ENCODE measurements around the gene PALS2.

The PALS2 gene

GRCh38 chr7:24591152-24591551 lies 17.9 kb downstream of the PALS2 start:
- no peaks in the 10 kb centered on the region for H3K9me3 Mint-ChIP-seq
- peaks cover 12% of the 10 kb centered on the region for H3K36me3 Mint-ChIP-seq (ENCODE audit: low read depth)
- H3K4me3 Mint-ChIP-seq: no peak overlapping the region
- no peak overlapping the region for H3K27ac Mint-ChIP-seq
- no peaks in the 10 kb centered on the region for H3K27me3 Mint-ChIP-seq (ENCODE audit: low read depth, poor library complexity)
- DNase-seq: no peak
- TF ChIP-seq, protein P1, sequence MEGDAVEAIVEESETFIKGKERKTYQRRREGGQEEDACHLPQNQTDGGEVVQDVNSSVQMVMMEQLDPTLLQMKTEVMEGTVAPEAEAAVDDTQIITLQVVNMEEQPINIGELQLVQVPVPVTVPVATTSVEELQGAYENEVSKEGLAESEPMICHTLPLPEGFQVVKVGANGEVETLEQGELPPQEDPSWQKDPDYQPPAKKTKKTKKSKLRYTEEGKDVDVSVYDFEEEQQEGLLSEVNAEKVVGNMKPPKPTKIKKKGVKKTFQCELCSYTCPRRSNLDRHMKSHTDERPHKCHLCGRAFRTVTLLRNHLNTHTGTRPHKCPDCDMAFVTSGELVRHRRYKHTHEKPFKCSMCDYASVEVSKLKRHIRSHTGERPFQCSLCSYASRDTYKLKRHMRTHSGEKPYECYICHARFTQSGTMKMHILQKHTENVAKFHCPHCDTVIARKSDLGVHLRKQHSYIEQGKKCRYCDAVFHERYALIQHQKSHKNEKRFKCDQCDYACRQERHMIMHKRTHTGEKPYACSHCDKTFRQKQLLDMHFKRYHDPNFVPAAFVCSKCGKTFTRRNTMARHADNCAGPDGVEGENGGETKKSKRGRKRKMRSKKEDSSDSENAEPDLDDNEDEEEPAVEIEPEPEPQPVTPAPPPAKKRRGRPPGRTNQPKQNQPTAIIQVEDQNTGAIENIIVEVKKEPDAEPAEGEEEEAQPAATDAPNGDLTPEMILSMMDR (IDR thresholded peaks at IDR 0.05): no peak
- H3K4me1 Mint-ChIP-seq: peaks cover 4% of the 10 kb centered on the region

- no peaks in the 10 kb centered on the region for H3K27me3 Mint-ChIP-seq (ENCODE audit: low read depth, poor library complexity)
- no peaks in the 10 kb centered on the region for H3K9me3 Mint-ChIP-seq
- TF ChIP-seq, protein P1 (IDR thresholded peaks at IDR 0.05): no peak
- H3K27ac Mint-ChIP-seq: no peak overlapping the region
- H3K36me3 Mint-ChIP-seq (ENCODE audit: low read depth): peaks cover 18% of the 10 kb centered on the region
- H3K4me3 Mint-ChIP-seq: no peak overlapping the region
- no peak for DNase-seq
- H3K4me1 Mint-ChIP-seq: no peaks in the 10 kb centered on the region
These were observed 22.6 kb downstream of the PALS2 start for GRCh38 chr7:24595671-24596418.

- peaks cover 11% of the 10 kb centered on the region for H3K9me3 Mint-ChIP-seq
- no peak overlapping the region for H3K4me3 Mint-ChIP-seq
- H3K27me3 Mint-ChIP-seq (ENCODE audit: low read depth, poor library complexity): no peaks in the 10 kb centered on the region
- peaks cover 28% of the 10 kb centered on the region for H3K36me3 Mint-ChIP-seq (ENCODE audit: low read depth)
- DNase-seq: no peak
- H3K27ac Mint-ChIP-seq: no peak overlapping the region
- TF ChIP-seq, protein P1 (IDR thresholded peaks at IDR 0.05): no peak
- H3K4me1 Mint-ChIP-seq: no peaks in the 10 kb centered on the region
These were observed 23.8 kb downstream of the PALS2 start for GRCh38 chr7:24597014-24597413.

DNA sequence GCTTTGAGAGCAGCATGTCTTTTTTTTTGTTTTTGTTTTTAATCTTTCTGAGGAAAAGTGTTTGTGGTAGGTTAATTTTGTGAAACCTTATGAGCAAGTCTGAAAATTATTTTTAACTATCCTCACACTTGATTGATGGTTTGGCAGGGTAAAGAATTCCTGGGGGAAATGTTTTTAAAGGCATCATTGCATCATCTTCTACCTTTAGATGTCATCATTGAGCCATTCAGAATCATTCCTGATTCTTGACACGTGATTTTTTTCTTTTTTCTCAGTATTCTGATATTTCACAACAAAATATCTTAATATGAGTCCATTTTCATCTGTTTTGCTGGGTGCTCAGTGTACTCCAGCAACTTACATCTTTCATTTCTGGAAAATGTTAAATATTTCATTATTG lies 28.3 kb downstream of the PALS2 start:
- TF ChIP-seq, protein P1 (IDR thresholded peaks at IDR 0.05): no peak
- Mint-ChIP-seq H3K27me3 (ENCODE audit: low read depth, poor library complexity) (no peaks in the 10 kb centered on the region), H3K4me3 (no peak overlapping the region), H3K36me3 (ENCODE audit: low read depth) (peaks cover 32% of the 10 kb centered on the region), H3K9me3 (peaks cover 25% of the 10 kb centered on the region), H3K27ac (no peak overlapping the region), H3K4me1 (no peaks in the 10 kb centered on the region)
- no peak for DNase-seq

DNA sequence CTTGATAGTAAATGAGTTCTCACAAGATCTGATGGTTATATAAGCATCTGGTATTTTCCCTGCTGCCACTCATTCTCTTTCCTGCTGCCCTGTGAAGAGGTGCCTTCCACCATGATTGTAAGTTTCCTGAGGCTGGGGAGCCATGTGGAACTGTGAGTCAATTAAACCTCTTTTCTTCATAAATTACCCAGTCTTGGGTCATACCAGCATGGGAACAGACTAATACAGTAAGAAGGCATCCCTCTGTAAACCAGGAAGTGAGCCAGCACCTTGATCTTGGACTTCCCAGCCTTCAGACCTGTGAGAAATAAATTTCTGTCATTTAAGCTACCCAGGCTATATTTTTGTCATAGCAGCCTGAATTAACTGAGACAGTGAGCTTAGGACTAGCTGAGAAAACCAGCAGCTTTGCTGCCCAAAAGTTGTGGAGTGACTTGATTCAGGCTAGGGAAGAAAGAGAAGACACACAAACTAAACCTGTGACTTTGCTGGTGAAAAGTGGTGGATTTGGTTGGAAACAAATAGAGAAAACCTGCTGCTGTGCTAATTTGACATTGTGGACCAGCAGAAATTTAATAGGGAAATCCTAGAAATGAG lies 29.7 kb downstream of the PALS2 start:
- TF ChIP-seq, protein P1 (IDR thresholded peaks at IDR 0.05): no peak
- no peaks in the 10 kb centered on the region for H3K4me1 Mint-ChIP-seq
- H3K9me3 Mint-ChIP-seq: peaks cover 25% of the 10 kb centered on the region
- H3K36me3 Mint-ChIP-seq (ENCODE audit: low read depth): peaks cover 32% of the 10 kb centered on the region
- H3K4me3 Mint-ChIP-seq: no peak overlapping the region
- no peak for DNase-seq
- H3K27me3 Mint-ChIP-seq (ENCODE audit: low read depth, poor library complexity): no peaks in the 10 kb centered on the region
- H3K27ac Mint-ChIP-seq: no peak overlapping the region

GRCh38 chr7:24604630-24605029 lies 31.4 kb downstream of the PALS2 start:
- no peak overlapping the region for H3K27ac Mint-ChIP-seq

More at GRCh38 chr7:24604630-24605029, 31.4 kb downstream of the PALS2 start:
- Mint-ChIP-seq H3K36me3 (ENCODE audit: low read depth) (peaks cover 32% of the 10 kb centered on the region), H3K4me3 (no peak overlapping the region), H3K9me3 (peaks cover 25% of the 10 kb centered on the region), H3K27me3 (ENCODE audit: low read depth, poor library complexity) (no peaks in the 10 kb centered on the region), H3K4me1 (peaks cover 9% of the 10 kb centered on the region)
- TF ChIP-seq, protein P1 (IDR thresholded peaks at IDR 0.05): no peak
- no peak for DNase-seq
